ENCODE measurements around the gene PFKFB2. TPM values are rescaled to one million over a fixed set of nuclear protein-coding genes. Genes with fewer than 3 reads are reported as not detected.

PFKFB2 gene
- polyA plus RNA-seq, 1 donor (not counting 4 experiments of a cell fraction or from before 2014, with no cell fraction given): 12.2 TPM

- no peak for TF ChIP-seq CTCF (optimal IDR thresholded peaks at IDR 0.05 in 1 of 3, IDR thresholded peaks at IDR 0.05 in 1 of 3, conservative IDR thresholded peaks at IDR 0.05 in 1 of 3; ENCODE audit: extremely low read depth in 1 of 3, insufficient read depth in 2 of 3, low read length in 3 of 3)
- no peak for DNase-seq (ENCODE audit: low read depth, low spot score)
- H4K20me1 ChIP-seq (ENCODE audit: control insufficient read depth, extremely low read depth, insufficient read depth, low read length): no peaks in the 10 kb centered on the region
- H3K4me3 ChIP-seq (ENCODE audit: control insufficient read depth in 2 of 3, extremely low read depth in 1 of 3, insufficient read depth in 2 of 3, low read depth in 1 of 3, low read length in 3 of 3): no peak overlapping the region
- H3K9me1 ChIP-seq (ENCODE audit: control insufficient read depth, extremely low read depth, insufficient read depth, low read length): no peaks in the 10 kb centered on the region
- no peaks in the 10 kb centered on the region for H3K9me3 ChIP-seq (ENCODE audit: control insufficient read depth, low read depth, low read length)
- no peak overlapping the region for H3K4me2 ChIP-seq (ENCODE audit: control insufficient read depth, extremely low read depth, insufficient read depth, low read depth, low read length)
- dilution Hi-C loops (cut with MboI; ENCODE audit: extremely low pct_ligation_motif_present, low sequenced_read_pairs): no loop called here
- H3K4me1 ChIP-seq (ENCODE audit: control insufficient read depth, extremely low read depth, insufficient read depth, low read length): no peaks in the 10 kb centered on the region
- H2AFZ ChIP-seq (ENCODE audit: control insufficient read depth, low read length): no peak overlapping the region
- H3K36me3 ChIP-seq (ENCODE audit: control insufficient read depth in 2 of 2, extremely low read depth in 1 of 2, insufficient read depth in 2 of 2, low read length in 2 of 2): no peaks in the 10 kb centered on the region
- H3K9ac ChIP-seq (ENCODE audit: control insufficient read depth, extremely low read depth, insufficient read depth, low read length): no peak overlapping the region
- H3K79me2 ChIP-seq (ENCODE audit: control insufficient read depth, insufficient read depth, low read length): no peaks in the 10 kb centered on the region
- no peak for FAIRE-seq
- H3K27ac ChIP-seq (ENCODE audit: control insufficient read depth, insufficient read depth, low read length): no peak overlapping the region
- H3K27me3 ChIP-seq (ENCODE audit: control insufficient read depth, extremely low read depth, insufficient read depth, low read length): peaks cover 4% of the 10 kb centered on the region
Observed at GRCh38 chr1:207109004-207109403, 55.9 kb downstream of the PFKFB2 start.

- Histone ChIP-seq H3K9me1 (ENCODE audit: control insufficient read depth, extremely low read depth, insufficient read depth, low read length) (no peaks in the 10 kb centered on the region), H3K4me1 (ENCODE audit: control insufficient read depth, extremely low read depth, insufficient read depth, low read length) (no peaks in the 10 kb centered on the region), H3K9ac (ENCODE audit: control insufficient read depth, extremely low read depth, insufficient read depth, low read length) (no peak overlapping the region), H3K79me2 (ENCODE audit: control insufficient read depth, insufficient read depth, low read length) (no peaks in the 10 kb centered on the region), H3K36me3 (ENCODE audit: control insufficient read depth in 2 of 2, extremely low read depth in 1 of 2, insufficient read depth in 2 of 2, low read length in 2 of 2) (no peaks in the 10 kb centered on the region), H3K4me3 (ENCODE audit: control insufficient read depth in 2 of 3, extremely low read depth in 1 of 3, insufficient read depth in 2 of 3, low read depth in 1 of 3, low read length in 3 of 3) (no peak overlapping the region), H3K27ac (ENCODE audit: control insufficient read depth, insufficient read depth, low read length) (no peak overlapping the region), H3K9me3 (ENCODE audit: control insufficient read depth, low read depth, low read length) (no peaks in the 10 kb centered on the region), H4K20me1 (ENCODE audit: control insufficient read depth, extremely low read depth, insufficient read depth, low read length) (no peaks in the 10 kb centered on the region), H2AFZ (ENCODE audit: control insufficient read depth, low read length) (no peak overlapping the region), H3K27me3 (ENCODE audit: control insufficient read depth, extremely low read depth, insufficient read depth, low read length) (peaks cover 4% of the 10 kb centered on the region), H3K4me2 (ENCODE audit: control insufficient read depth, extremely low read depth, insufficient read depth, low read depth, low read length) (no peak overlapping the region)
- TF ChIP-seq EZH2 (IDR thresholded peaks at IDR 0.05; ENCODE audit: low read length) (no peak), CTCF (optimal IDR thresholded peaks at IDR 0.05 in 1 of 3, IDR thresholded peaks at IDR 0.05 in 1 of 3, conservative IDR thresholded peaks at IDR 0.05 in 1 of 3; ENCODE audit: extremely low read depth in 1 of 3, insufficient read depth in 2 of 3, low read length in 3 of 3) (no peak)
- dilution Hi-C loops (cut with MboI; ENCODE audit: extremely low pct_ligation_motif_present, low sequenced_read_pairs): no loop called here
- DNase-seq (ENCODE audit: low read depth, low spot score) (no peak), FAIRE-seq (no peak)
Observed at GRCh38 chr1:207112616-207113296, 59.7 kb downstream of the PFKFB2 start.
